WTC11 (cell line): ENCODE results near the gene PDS5A. TPM values are rescaled to one million over a fixed set of nuclear protein-coding genes. Genes with fewer than 3 reads are reported as not detected.
"Not testable (repeated sequence)": the region's sequence is repeated elsewhere in the genome, so short reads cannot be mapped to it uniquely, and the experiment has no call there.

Experiments used
- ATAC-seq: fragments of 200-7000 bp; cut with Tn5 transposase; 2 replicates; pipeline ENCODE4 v1.10.0; 2021; ENCODE audit warnings: mild to moderate bottlenecking, moderate library complexity
- CTCF ChIA-PET: fragments of 300-600 bp; sonication (Branson Sonifier 250); formaldehyde crosslinking; loops from one replicate; lab custom pipeline; 2021; ENCODE audit warnings: antibody characterized with exemption; lab: Charles Lee
- POLR2A ChIA-PET: fragments of 350-600 bp; sonication (Branson Sonifier 250); formaldehyde crosslinking; loops from one replicate; lab custom pipeline; 2021; ENCODE audit warnings: antibody characterized with exemption; lab: Charles Lee
- DNase-seq: peaks from one replicate; pipeline ENCODE4 v3.0.0; 2021; ENCODE audit warnings: low spot score
- H3K27ac Mint-ChIP-seq: 2 replicates; pipeline ENCODE4 v1.8.0; 2021; ENCODE audit warnings: mixed read lengths
- H3K27me3 Mint-ChIP-seq: 2 replicates; pipeline ENCODE4 v1.8.0; 2021; ENCODE audit warnings: low read depth, mild to moderate bottlenecking, moderate library complexity, mixed read lengths
- H3K36me3 Mint-ChIP-seq: 2 replicates; pipeline ENCODE4 v1.8.0; 2021; ENCODE audit warnings: mixed read lengths
- H3K4me1 Mint-ChIP-seq: 2 replicates; pipeline ENCODE4 v1.8.0; 2022; ENCODE audit warnings: mixed read lengths
- H3K4me3 Mint-ChIP-seq: 2 replicates; pipeline ENCODE4 v1.8.0; 2021; ENCODE audit warnings: mild to moderate bottlenecking, moderate library complexity, mixed read lengths
- H3K9me3 Mint-ChIP-seq: 2 replicates; pipeline ENCODE4 v1.8.0; 2021; ENCODE audit warnings: mixed read lengths
- CREB1 ChIP-seq: sonication (generic); formaldehyde crosslinking; IDR thresholded peaks from 2 replicates; pipeline ENCODE4 v1.8.0; 2023; ENCODE audit warnings: mild to moderate bottlenecking, missing genetic modification reagents
- FOXP1 ChIP-seq: sonication (generic); formaldehyde crosslinking; IDR thresholded peaks from 2 replicates; pipeline ENCODE4 v1.8.0; 2022; ENCODE audit warnings: missing genetic modification reagents, mild to moderate bottlenecking, moderate library complexity, borderline replicate concordance
- NFATC4 ChIP-seq: fragments of 250-450 bp; sonication (Bioruptor Pico); IDR thresholded peaks from 2 replicates; pipeline ENCODE4 v1.9.0; 2021; ENCODE audit warnings: mild to moderate bottlenecking
- SMAD3 ChIP-seq: sonication (generic); formaldehyde crosslinking; IDR thresholded peaks from 2 replicates; pipeline ENCODE4 v1.8.0; 2022; ENCODE audit warnings: missing genetic modification reagents, mild to moderate bottlenecking, borderline replicate concordance
- SMAD4 ChIP-seq: sonication (generic); formaldehyde crosslinking; IDR thresholded peaks from 2 replicates; pipeline ENCODE4 v1.8.0; 2022; ENCODE audit warnings: mild to moderate bottlenecking, missing genetic modification reagents
- TCF7 ChIP-seq: sonication (generic); formaldehyde crosslinking; IDR thresholded peaks from 2 replicates; pipeline ENCODE4 v1.8.0; 2022; ENCODE audit warnings: mild to moderate bottlenecking, low read depth, missing genetic modification reagents, moderate library complexity
- TEAD1 ChIP-seq: sonication (generic); formaldehyde crosslinking; IDR thresholded peaks from 2 replicates; pipeline ENCODE4 v1.8.0; 2022; ENCODE audit warnings: mild to moderate bottlenecking, missing genetic modification reagents
- ZBTB21 ChIP-seq: sonication (generic); formaldehyde crosslinking; IDR thresholded peaks from 2 replicates; pipeline ENCODE4 v1.8.1; 2023; ENCODE audit warnings: mild to moderate bottlenecking, missing genetic modification reagents, borderline replicate concordance
- ZNF121 ChIP-seq: sonication (generic); formaldehyde crosslinking; IDR thresholded peaks from 2 replicates; pipeline ENCODE4 v1.8.0; 2023; ENCODE audit warnings: missing genetic modification reagents
- ZNF138 ChIP-seq: sonication (generic); formaldehyde crosslinking; conservative IDR thresholded peaks from 2 replicates; pipeline ENCODE4 v1.8.1; 2022; ENCODE audit warnings: mild to moderate bottlenecking, moderate library complexity, missing genetic modification reagents
- ZNF263 ChIP-seq: sonication (generic); formaldehyde crosslinking; IDR thresholded peaks from 2 replicates; pipeline ENCODE4 v1.8.1; 2022; ENCODE audit warnings: low read depth, mild to moderate bottlenecking, moderate library complexity, missing genetic modification reagents
- total RNA-seq: library from RNA; stranded (reverse); gene quantifications from 3 replicates; pipeline ENCODE4 v1.2.3, GENCODE V29; 2021
- TF ChIP-seq, protein P1 (sequence below): sonication (generic); formaldehyde crosslinking; IDR thresholded peaks from 2 replicates; pipeline ENCODE4 v1.8.1; 2022; ENCODE audit warnings: mild to moderate bottlenecking, missing genetic modification reagents, moderate library complexity, borderline replicate concordance
- TF ChIP-seq, protein P2 (sequence below): fragments of 200-600 bp; IDR thresholded peaks from 2 replicates; pipeline ENCODE4 v1.8.0; 2022; ENCODE audit warnings: antibody characterized with exemption
- TF ChIP-seq, protein P3 (sequence below): fragments of 250-450 bp; sonication (Bioruptor Pico); IDR thresholded peaks from 2 replicates; pipeline ENCODE4 v2.1.2; 2022; ENCODE audit warnings: mild to moderate bottlenecking, moderate library complexity
- TF ChIP-seq, protein P4 (sequence below): sonication (generic); formaldehyde crosslinking; IDR thresholded peaks from 2 replicates; pipeline ENCODE4 v1.8.1; 2023; ENCODE audit warnings: mild to moderate bottlenecking, missing genetic modification reagents, moderate library complexity

The PDS5A gene
- total RNA-seq, 1 experiment from 2014 or later, result 61.7 TPM

DNA sequence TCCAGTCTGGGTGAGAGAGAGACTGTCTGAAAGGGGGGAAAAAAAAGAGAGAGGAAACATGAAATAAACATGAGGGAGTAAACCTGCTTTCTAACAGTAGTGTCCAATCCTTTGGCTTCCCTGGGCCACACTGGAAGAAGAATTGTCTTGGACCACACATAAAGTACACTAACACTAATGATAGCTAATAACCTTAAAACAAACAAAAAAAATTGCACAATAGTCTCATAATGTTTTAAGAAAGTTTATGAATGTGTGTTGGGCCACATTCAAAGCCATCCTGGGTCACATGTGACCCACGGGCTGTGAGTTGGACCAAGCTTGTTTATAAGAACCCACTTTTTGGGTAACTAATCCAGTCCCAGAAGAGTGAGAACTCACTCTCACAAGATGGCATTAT, 30.3 kb downstream of the PDS5A start (continued):
- TF ChIP-seq, protein P1, sequence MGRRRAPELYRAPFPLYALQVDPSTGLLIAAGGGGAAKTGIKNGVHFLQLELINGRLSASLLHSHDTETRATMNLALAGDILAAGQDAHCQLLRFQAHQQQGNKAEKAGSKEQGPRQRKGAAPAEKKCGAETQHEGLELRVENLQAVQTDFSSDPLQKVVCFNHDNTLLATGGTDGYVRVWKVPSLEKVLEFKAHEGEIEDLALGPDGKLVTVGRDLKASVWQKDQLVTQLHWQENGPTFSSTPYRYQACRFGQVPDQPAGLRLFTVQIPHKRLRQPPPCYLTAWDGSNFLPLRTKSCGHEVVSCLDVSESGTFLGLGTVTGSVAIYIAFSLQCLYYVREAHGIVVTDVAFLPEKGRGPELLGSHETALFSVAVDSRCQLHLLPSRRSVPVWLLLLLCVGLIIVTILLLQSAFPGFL (CRISPR knock-in tag), result no peak
- no peak for TF ChIP-seq SMAD3 (CRISPR knock-in tag)
- TF ChIP-seq, protein P2, sequence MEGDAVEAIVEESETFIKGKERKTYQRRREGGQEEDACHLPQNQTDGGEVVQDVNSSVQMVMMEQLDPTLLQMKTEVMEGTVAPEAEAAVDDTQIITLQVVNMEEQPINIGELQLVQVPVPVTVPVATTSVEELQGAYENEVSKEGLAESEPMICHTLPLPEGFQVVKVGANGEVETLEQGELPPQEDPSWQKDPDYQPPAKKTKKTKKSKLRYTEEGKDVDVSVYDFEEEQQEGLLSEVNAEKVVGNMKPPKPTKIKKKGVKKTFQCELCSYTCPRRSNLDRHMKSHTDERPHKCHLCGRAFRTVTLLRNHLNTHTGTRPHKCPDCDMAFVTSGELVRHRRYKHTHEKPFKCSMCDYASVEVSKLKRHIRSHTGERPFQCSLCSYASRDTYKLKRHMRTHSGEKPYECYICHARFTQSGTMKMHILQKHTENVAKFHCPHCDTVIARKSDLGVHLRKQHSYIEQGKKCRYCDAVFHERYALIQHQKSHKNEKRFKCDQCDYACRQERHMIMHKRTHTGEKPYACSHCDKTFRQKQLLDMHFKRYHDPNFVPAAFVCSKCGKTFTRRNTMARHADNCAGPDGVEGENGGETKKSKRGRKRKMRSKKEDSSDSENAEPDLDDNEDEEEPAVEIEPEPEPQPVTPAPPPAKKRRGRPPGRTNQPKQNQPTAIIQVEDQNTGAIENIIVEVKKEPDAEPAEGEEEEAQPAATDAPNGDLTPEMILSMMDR, result no peak
- no peak for TF ChIP-seq TEAD1 (CRISPR knock-in tag)
- TF ChIP-seq ZNF263 (CRISPR knock-in tag), result no peak
- TF ChIP-seq SMAD4, result no peak

DNA sequence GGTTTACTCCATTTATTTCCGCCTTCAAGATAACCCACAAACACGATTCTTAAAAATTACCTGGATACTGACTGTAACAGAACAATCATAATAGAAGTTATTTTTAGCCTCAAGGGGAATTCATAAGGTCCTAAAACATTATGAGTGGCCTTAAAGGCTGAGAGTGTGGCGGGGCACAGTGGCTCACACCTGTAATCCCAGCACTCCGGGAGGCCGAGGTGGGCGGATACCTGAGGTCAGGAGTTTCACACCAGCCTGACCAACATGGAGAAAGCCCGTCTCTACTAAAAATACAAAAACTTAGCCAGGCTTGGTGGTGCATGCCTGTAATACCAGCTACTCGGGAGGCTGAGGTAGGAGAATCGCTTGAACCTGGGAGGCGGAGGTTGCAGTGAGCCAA, 33.5 kb downstream of the PDS5A start:
- H3K36me3 Mint-ChIP-seq, CTCF ChIA-PET, POLR2A ChIA-PET, H3K4me3 Mint-ChIP-seq, DNase-seq, H3K9me3 Mint-ChIP-seq, ATAC-seq, H3K27me3 Mint-ChIP-seq: not testable (repeated sequence)
- Mint-ChIP-seq H3K4me1 (peaks cover 35% of the 10 kb centered on the region), H3K27ac (peak overlapping the region; percentile 65)

DNA sequence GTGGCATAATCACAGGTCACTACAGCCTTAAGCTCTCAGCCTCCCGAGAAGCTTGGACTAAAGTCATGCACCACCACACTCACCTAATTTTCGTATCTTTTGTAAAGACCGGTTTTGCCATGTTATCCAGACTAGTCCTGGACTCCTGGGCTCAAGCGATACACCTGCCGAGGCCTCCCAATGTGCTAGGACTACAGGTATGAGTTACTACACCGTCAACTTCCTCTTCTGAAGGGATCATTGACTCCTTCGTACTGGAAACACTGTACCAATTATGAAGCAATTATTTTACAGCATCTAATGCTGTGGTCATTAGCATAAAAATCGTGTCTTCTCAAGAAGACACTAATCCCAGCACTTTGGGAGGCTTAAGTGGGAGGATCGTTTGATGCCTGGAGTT, 35.2 kb downstream of the PDS5A start:
- CTCF ChIA-PET, result no interaction called here
- H3K27ac Mint-ChIP-seq, result peak overlapping the region; percentile 75
- ATAC-seq, result no peak

DNA sequence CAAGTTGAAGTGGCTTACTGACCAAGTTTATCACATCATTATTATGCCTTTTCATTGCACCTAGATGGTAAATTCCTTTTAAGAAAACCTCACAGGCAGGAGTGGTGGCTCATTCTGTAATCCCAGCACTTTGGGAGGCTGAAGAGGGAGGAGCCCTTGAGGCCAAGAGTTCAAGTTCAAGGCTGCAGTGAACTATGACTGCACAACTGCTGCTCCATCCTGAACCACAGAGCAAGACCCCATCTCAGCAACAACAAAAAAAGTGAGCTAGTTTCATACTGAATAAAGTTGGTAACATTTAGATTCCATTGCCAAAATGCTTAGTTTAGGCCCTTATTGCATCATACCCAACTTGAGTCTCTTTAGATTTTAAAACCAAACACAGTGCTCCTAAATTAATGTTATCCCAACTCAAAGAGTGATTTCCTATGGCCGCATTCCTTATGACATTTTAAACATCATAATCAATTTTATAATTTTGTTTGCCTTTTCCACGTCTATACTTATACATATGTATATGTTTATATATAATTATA, 36.0 kb downstream of the PDS5A start:
- Mint-ChIP-seq H3K36me3 (no peaks in the 10 kb centered on the region), H3K27me3 (no peaks in the 10 kb centered on the region), H3K4me3 (no peak overlapping the region), H3K27ac (no peak overlapping the region), H3K9me3 (no peaks in the 10 kb centered on the region), H3K4me1 (peaks cover 37% of the 10 kb centered on the region)
- ATAC-seq (no peak), DNase-seq (no peak)
- CTCF ChIA-PET, result no interaction called here
- POLR2A ChIA-PET, result no interaction called here
- TF ChIP-seq TCF7 (CRISPR knock-in tag), result no peak
- TF ChIP-seq, protein P3, sequence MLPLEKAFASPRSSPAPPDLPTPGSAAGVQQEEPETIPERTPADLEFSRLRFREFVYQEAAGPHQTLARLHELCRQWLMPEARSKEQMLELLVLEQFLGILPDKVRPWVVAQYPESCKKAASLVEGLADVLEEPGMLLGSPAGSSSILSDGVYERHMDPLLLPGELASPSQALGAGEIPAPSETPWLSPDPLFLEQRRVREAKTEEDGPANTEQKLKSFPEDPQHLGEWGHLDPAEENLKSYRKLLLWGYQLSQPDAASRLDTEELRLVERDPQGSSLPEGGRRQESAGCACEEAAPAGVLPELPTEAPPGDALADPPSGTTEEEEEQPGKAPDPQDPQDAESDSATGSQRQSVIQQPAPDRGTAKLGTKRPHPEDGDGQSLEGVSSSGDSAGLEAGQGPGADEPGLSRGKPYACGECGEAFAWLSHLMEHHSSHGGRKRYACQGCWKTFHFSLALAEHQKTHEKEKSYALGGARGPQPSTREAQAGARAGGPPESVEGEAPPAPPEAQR (CRISPR knock-in tag), result no peak
- TF ChIP-seq ZNF121 (CRISPR knock-in tag), result peak; percentile 71; the same call in 1 of the 2 replicates
- no peak for TF ChIP-seq NFATC4 (CRISPR knock-in tag)

More for the DNA sequence above, 35.2 kb downstream of the PDS5A start:
- Mint-ChIP-seq H3K4me1 (peaks cover 37% of the 10 kb centered on the region), H3K27me3 (no peaks in the 10 kb centered on the region), H3K36me3 (no peaks in the 10 kb centered on the region), H3K4me3 (no peak overlapping the region), H3K9me3 (no peaks in the 10 kb centered on the region)
- POLR2A ChIA-PET, result no interaction called here
- TF ChIP-seq CREB1 (CRISPR knock-in tag), result no peak
- no peak for TF ChIP-seq FOXP1 (CRISPR knock-in tag)
- no peak for TF ChIP-seq ZNF138
- no peak for TF ChIP-seq ZBTB21 (CRISPR knock-in tag)
- TF ChIP-seq, protein P4, sequence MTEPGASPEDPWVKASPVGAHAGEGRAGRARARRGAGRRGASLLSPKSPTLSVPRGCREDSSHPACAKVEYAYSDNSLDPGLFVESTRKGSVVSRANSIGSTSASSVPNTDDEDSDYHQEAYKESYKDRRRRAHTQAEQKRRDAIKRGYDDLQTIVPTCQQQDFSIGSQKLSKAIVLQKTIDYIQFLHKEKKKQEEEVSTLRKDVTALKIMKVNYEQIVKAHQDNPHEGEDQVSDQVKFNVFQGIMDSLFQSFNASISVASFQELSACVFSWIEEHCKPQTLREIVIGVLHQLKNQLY (CRISPR knock-in tag), result no peak
- DNase-seq, result no peak
